ENCODE data around the gene FAM78B. TPM values are rescaled to one million over a fixed set of nuclear protein-coding genes. Genes with fewer than 3 reads are reported as not detected.

Gene FAM78B
- total and polyA plus RNA-seq, 9 donors, result 0.64 to 2.6 (median 1.4) TPM

GRCh38 chr1:166156674-166157073 lies 10.1 kb downstream of the FAM78B start:
- WGBS, 3 donors, result 58 to 78% (median 70%) methylated on average over 2 of the region's 3 CpGs
- no peak overlapping the region for H3K27ac ChIP-seq
- no peak for TF ChIP-seq POLR2A (IDR thresholded peaks at IDR 0.05)
- no peak for TF ChIP-seq CTCF (IDR thresholded peaks at IDR 0.05)
- no peak for TF ChIP-seq EP300 (IDR thresholded peaks at IDR 0.05)
- H3K4me1 ChIP-seq (ENCODE audit: insufficient read depth), result no peaks in the 10 kb centered on the region
- no peak for DNase-seq
- H3K4me3 ChIP-seq, result no peak overlapping the region
- H3K9me3 ChIP-seq, result no peaks in the 10 kb centered on the region
- intact Hi-C loops (cut with DNase I), result no loop called here
- no peaks in the 10 kb centered on the region for H3K36me3 ChIP-seq
- no peaks in the 10 kb centered on the region for H3K27me3 ChIP-seq

- Histone ChIP-seq H3K4me3 (no peak overlapping the region), H3K27me3 (no peaks in the 10 kb centered on the region), H3K36me3 (no peaks in the 10 kb centered on the region), H3K4me1 (ENCODE audit: insufficient read depth) (no peaks in the 10 kb centered on the region), H3K9me3 (no peaks in the 10 kb centered on the region), H3K27ac (no peak overlapping the region)
- WGBS, 3 donors, result 60 to 65% (median 61%) methylated on average over 5 of the region's 5 CpGs
- intact Hi-C loops (cut with DNase I), result no loop called here
- no peak for DNase-seq
- no peak for TF ChIP-seq CTCF (IDR thresholded peaks at IDR 0.05)
- TF ChIP-seq POLR2A (IDR thresholded peaks at IDR 0.05), result no peak
- TF ChIP-seq EP300 (IDR thresholded peaks at IDR 0.05), result no peak
Observed at GRCh38 chr1:166155108-166155507, 11.7 kb downstream of the FAM78B start.

GRCh38 chr1:166153525-166154314 lies 13.1 kb downstream of the FAM78B start:
- intact Hi-C loops (cut with DNase I), result no loop called here
- Histone ChIP-seq H3K9me3 (no peaks in the 10 kb centered on the region), H3K4me3 (no peak overlapping the region), H3K4me1 (ENCODE audit: insufficient read depth) (no peaks in the 10 kb centered on the region), H3K27ac (no peak overlapping the region), H3K27me3 (no peaks in the 10 kb centered on the region), H3K36me3 (no peaks in the 10 kb centered on the region)
- 77 to 90% (median 79%) methylated on average over 5 of the region's 5 CpGs for WGBS, 3 donors
- TF ChIP-seq EP300 (IDR thresholded peaks at IDR 0.05) (no peak), POLR2A (IDR thresholded peaks at IDR 0.05) (no peak), CTCF (IDR thresholded peaks at IDR 0.05) (no peak)
- no peak for DNase-seq

- Histone ChIP-seq H3K27ac (no peak overlapping the region), H3K9me3 (no peaks in the 10 kb centered on the region), H3K27me3 (no peaks in the 10 kb centered on the region), H3K4me3 (no peak overlapping the region), H3K36me3 (no peaks in the 10 kb centered on the region), H3K4me1 (ENCODE audit: insufficient read depth) (no peaks in the 10 kb centered on the region)
- no peak for DNase-seq
- WGBS, 3 donors, result 67 to 85% (median 74%) methylated on average over 2 of the region's 2 CpGs
- TF ChIP-seq POLR2A (IDR thresholded peaks at IDR 0.05), result no peak
- no peak for TF ChIP-seq EP300 (IDR thresholded peaks at IDR 0.05)
- TF ChIP-seq CTCF (IDR thresholded peaks at IDR 0.05), result no peak
- intact Hi-C loops (cut with DNase I), result no loop called here
Observed at GRCh38 chr1:166152978-166153377, 13.8 kb downstream of the FAM78B start.
